ENCODE results near the gene CAMTA2.

Gene CAMTA2

GRCh38 chr17:5023588-5024147 lies 36.2 kb upstream of the CAMTA2 start:
- DNase-seq = no peak
- Mint-ChIP-seq H3K4me1 (ENCODE audit: low read depth in 2 of 2) (peaks cover 6% of the 10 kb centered on the region in 2 donors), H3K36me3 (ENCODE audit: insufficient read depth) (peaks cover 15% of the 10 kb centered on the region), H3K27ac (no peak overlapping the region), H3K27me3 (no peaks in the 10 kb centered on the region), H3K9me3 (no peaks in the 10 kb centered on the region), H3K4me3 (no peak overlapping the region)
- no peak for ATAC-seq (replicated peaks)

- peaks cover 15% of the 10 kb centered on the region for H3K36me3 Mint-ChIP-seq (ENCODE audit: insufficient read depth)
- H3K9me3 Mint-ChIP-seq = no peaks in the 10 kb centered on the region
- DNase-seq = no peak
Measured at GRCh38 chr17:5022171-5022711, 34.8 kb upstream of the CAMTA2 start.

GRCh38 chr17:5020502-5021023 lies 33.1 kb upstream of the CAMTA2 start:
- Mint-ChIP-seq H3K4me1 (ENCODE audit: low read depth in 2 of 2) (peaks cover 6% of the 10 kb centered on the region in 2 donors), H3K4me3 (no peak overlapping the region), H3K36me3 (ENCODE audit: insufficient read depth) (peaks cover 25% of the 10 kb centered on the region), H3K27me3 (no peaks in the 10 kb centered on the region), H3K9me3 (no peaks in the 10 kb centered on the region), H3K27ac (peak overlapping the region in 1 of 2 donors; percentile 60)
- ATAC-seq (replicated peaks) (no peak), DNase-seq (no peak)

More at GRCh38 chr17:5022171-5022711, 34.8 kb upstream of the CAMTA2 start:
- Mint-ChIP-seq H3K4me1 (ENCODE audit: low read depth in 2 of 2) (peaks cover 6% of the 10 kb centered on the region in 2 donors), H3K4me3 (no peak overlapping the region), H3K27ac (no peak overlapping the region), H3K27me3 (no peaks in the 10 kb centered on the region)
- ATAC-seq (replicated peaks) = no peak

GRCh38 chr17:5019475-5019956 lies 32.0 kb upstream of the CAMTA2 start:
- DNase-seq (no peak), ATAC-seq (replicated peaks) (peak; percentile 63)
- H3K4me1 Mint-ChIP-seq (ENCODE audit: low read depth in 2 of 2) = peaks cover 6% of the 10 kb centered on the region in 2 donors
- H3K9me3 Mint-ChIP-seq = no peaks in the 10 kb centered on the region
- peaks cover 31% of the 10 kb centered on the region for H3K36me3 Mint-ChIP-seq (ENCODE audit: insufficient read depth)
- H3K4me3 Mint-ChIP-seq = no peak overlapping the region
- peak overlapping the region; percentile 5 to 76 for H3K27ac Mint-ChIP-seq
- H3K27me3 Mint-ChIP-seq = no peaks in the 10 kb centered on the region

GRCh38 chr17:5014357-5014756 lies 26.9 kb upstream of the CAMTA2 start:
- Mint-ChIP-seq H3K4me3 (no peak overlapping the region), H3K4me1 (ENCODE audit: low read depth in 2 of 2) (peaks cover 8 to 13% of the 10 kb centered on the region in 2 donors), H3K9me3 (no peaks in the 10 kb centered on the region), H3K36me3 (ENCODE audit: insufficient read depth) (peaks cover 24% of the 10 kb centered on the region), H3K27ac (no peak overlapping the region), H3K27me3 (no peaks in the 10 kb centered on the region)
- ATAC-seq (replicated peaks) (no peak), DNase-seq (no peak)

GRCh38 chr17:5011928-5012327 lies 24.5 kb upstream of the CAMTA2 start:
- Mint-ChIP-seq H3K4me1 (ENCODE audit: low read depth in 2 of 2) (peaks cover 5 to 9% of the 10 kb centered on the region in 2 donors), H3K27ac (peak overlapping the region; percentile 79 to 82), H3K27me3 (no peaks in the 10 kb centered on the region), H3K36me3 (ENCODE audit: insufficient read depth) (peaks cover 28% of the 10 kb centered on the region), H3K9me3 (no peaks in the 10 kb centered on the region), H3K4me3 (no peak overlapping the region)
- ATAC-seq (replicated peaks) (no peak), DNase-seq (no peak)

- no peak for DNase-seq
- Mint-ChIP-seq H3K27me3 (no peaks in the 10 kb centered on the region), H3K36me3 (ENCODE audit: insufficient read depth) (peaks cover 26% of the 10 kb centered on the region), H3K4me1 (ENCODE audit: low read depth in 2 of 2) (peaks cover 19 to 28% of the 10 kb centered on the region in 2 donors), H3K9me3 (no peaks in the 10 kb centered on the region), H3K4me3 (no peak overlapping the region), H3K27ac (no peak overlapping the region)
- no peak for ATAC-seq (replicated peaks)
Measured at GRCh38 chr17:5003214-5003867, 15.9 kb upstream of the CAMTA2 start.

- Mint-ChIP-seq H3K4me3 (no peak overlapping the region), H3K27me3 (no peaks in the 10 kb centered on the region), H3K27ac (peak overlapping the region in 1 of 2 donors; percentile 44), H3K36me3 (ENCODE audit: insufficient read depth) (peaks cover 22% of the 10 kb centered on the region), H3K9me3 (no peaks in the 10 kb centered on the region), H3K4me1 (ENCODE audit: low read depth in 2 of 2) (peaks cover 20 to 29% of the 10 kb centered on the region in 2 donors)
- DNase-seq (no peak), ATAC-seq (replicated peaks) (no peak)
Measured at GRCh38 chr17:5002121-5002788, 14.8 kb upstream of the CAMTA2 start.

- peaks cover 25 to 32% of the 10 kb centered on the region in 2 donors for H3K4me1 Mint-ChIP-seq (ENCODE audit: low read depth in 2 of 2)
- peaks cover 19% of the 10 kb centered on the region for H3K36me3 Mint-ChIP-seq (ENCODE audit: insufficient read depth)
- DNase-seq (no peak), ATAC-seq (replicated peaks) (no peak)
- H3K4me3 Mint-ChIP-seq = no peak overlapping the region
- no peak overlapping the region for H3K27ac Mint-ChIP-seq
- no peaks in the 10 kb centered on the region for H3K9me3 Mint-ChIP-seq
- H3K27me3 Mint-ChIP-seq = no peaks in the 10 kb centered on the region
Measured at GRCh38 chr17:5000237-5000639, 12.8 kb upstream of the CAMTA2 start.

- no peaks in the 10 kb centered on the region for H3K27me3 Mint-ChIP-seq
- no peaks in the 10 kb centered on the region for H3K9me3 Mint-ChIP-seq
- peaks cover 25 to 32% of the 10 kb centered on the region in 2 donors for H3K4me1 Mint-ChIP-seq (ENCODE audit: low read depth in 2 of 2)
- H3K36me3 Mint-ChIP-seq (ENCODE audit: insufficient read depth) = peaks cover 14% of the 10 kb centered on the region
- no peak for ATAC-seq (replicated peaks)
- H3K27ac Mint-ChIP-seq = peak overlapping the region in 1 of 2 donors; percentile 7
- no peak for DNase-seq
- peak overlapping the region; percentile 86 to 88 for H3K4me3 Mint-ChIP-seq
Measured at GRCh38 chr17:4999430-5000093, 12.1 kb upstream of the CAMTA2 start.

GRCh38 chr17:4998732-4999429 lies 11.4 kb upstream of the CAMTA2 start:
- no peak for DNase-seq
- Mint-ChIP-seq H3K27me3 (no peaks in the 10 kb centered on the region), H3K4me3 (peak overlapping the region; percentile 86 to 88), H3K4me1 (ENCODE audit: low read depth in 2 of 2) (peaks cover 25 to 32% of the 10 kb centered on the region in 2 donors), H3K27ac (peak overlapping the region; percentile 16 to 69), H3K9me3 (no peaks in the 10 kb centered on the region), H3K36me3 (ENCODE audit: insufficient read depth) (peaks cover 14% of the 10 kb centered on the region)
- no peak for ATAC-seq (replicated peaks)

- Mint-ChIP-seq H3K27me3 (no peaks in the 10 kb centered on the region), H3K36me3 (ENCODE audit: insufficient read depth) (peaks cover 12% of the 10 kb centered on the region), H3K4me3 (peak overlapping the region; percentile 86 to 88), H3K9me3 (no peaks in the 10 kb centered on the region), H3K4me1 (ENCODE audit: low read depth in 2 of 2) (peaks cover 25 to 32% of the 10 kb centered on the region in 2 donors), H3K27ac (peak overlapping the region; percentile 16 to 69)
- DNase-seq = no peak
- no peak for ATAC-seq (replicated peaks)
Measured at GRCh38 chr17:4998027-4998731, 10.7 kb upstream of the CAMTA2 start.
